NT2/D1 (cell line): ENCODE measurements around the gene ERICH4.

Source experiments
- YY1 ChIP-seq: IDR thresholded peaks from 2 replicates; pipeline ENCODE4 v1.6.1; 2011; ENCODE audit not compliant: insufficient read length, insufficient read depth
- ZNF274 ChIP-seq: IDR thresholded peaks from 2 replicates; pipeline ENCODE4 v1.6.1; 2011; ENCODE audit warnings: mild to moderate bottlenecking, low read depth, low read length

DNA sequence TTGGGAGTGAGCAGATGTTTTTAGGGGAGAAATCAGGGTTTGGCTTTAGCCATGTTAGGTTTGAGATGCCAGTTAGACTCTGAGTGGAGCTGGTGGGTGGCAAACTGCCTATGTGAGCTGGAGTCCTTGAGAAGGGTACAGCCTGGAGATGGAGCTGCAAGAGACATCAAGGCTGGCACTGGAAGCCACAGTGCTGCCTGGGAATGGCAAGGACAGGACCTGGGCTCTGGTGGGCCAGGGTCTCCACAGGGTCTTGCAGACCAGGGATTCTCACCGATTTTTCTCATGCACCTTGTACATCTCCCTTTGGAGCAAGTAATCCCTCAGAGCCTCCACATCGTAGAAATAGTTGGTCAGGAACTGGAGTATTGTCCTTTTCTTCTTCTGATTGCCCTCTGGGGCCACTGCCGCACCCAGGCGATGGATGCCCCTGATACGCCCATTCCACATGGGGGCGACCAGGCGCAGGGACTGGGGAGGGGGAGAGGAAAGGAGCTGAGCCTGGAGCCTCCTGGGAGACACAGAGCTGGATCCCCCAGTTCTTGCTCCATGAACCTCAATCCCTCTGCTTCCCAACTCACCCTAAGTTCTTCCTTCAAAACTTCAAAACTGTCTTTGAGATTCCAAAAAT, 4.9 kb upstream of the ERICH4 start:
- TF ChIP-seq ZNF274: no peak
- no peak for TF ChIP-seq YY1
